Fibroblast of lung (primary cell): ENCODE measurements around the gene IRGC. TPM values are rescaled to one million over a fixed set of nuclear protein-coding genes. Genes with fewer than 3 reads are reported as not detected.

Experiments used
- DNase-seq, 2 donors: peaks; one replicate each; pipeline versions ENCODE4 v3.0.0 to v3.0.0-alpha.2; 2010; ENCODE audit warnings: low read depth in 2 of 2
- H2AFZ ChIP-seq: 2 replicates; pipeline ENCODE4 v1.5.1; 2012; ENCODE audit warnings: low read length, control low read depth, inconsistent platforms
- H3K27ac ChIP-seq: 2 replicates; pipeline ENCODE4 v1.5.1; 2011; ENCODE audit warnings: low read length, control low read depth; ENCODE audit not compliant: insufficient read depth
- H3K27me3 ChIP-seq: 2 replicates; pipeline ENCODE4 v1.5.1; 2011; ENCODE audit warnings: mild to moderate bottlenecking, low read length; ENCODE audit not compliant: control insufficient read depth, insufficient read depth
- H3K36me3 ChIP-seq: 2 replicates; pipeline ENCODE4 v1.5.1; 2011; ENCODE audit warnings: low read length; ENCODE audit not compliant: control insufficient read depth, insufficient read depth
- H3K4me1 ChIP-seq: 2 replicates; pipeline ENCODE4 v1.5.1; 2011; ENCODE audit warnings: low read length; ENCODE audit not compliant: control insufficient read depth, insufficient read depth; ENCODE audit errors: extremely low read depth
- H3K4me2 ChIP-seq: 2 replicates; pipeline ENCODE4 v1.5.1; 2011; ENCODE audit warnings: low read length, control low read depth; ENCODE audit not compliant: insufficient read depth; ENCODE audit errors: extremely low read depth
- H3K4me3 ChIP-seq, 4 experiments: fragments of 200-600 bp in 1 of 4; sonication (generic) in 1 of 4; replicated peaks in 1 of 4; 2 replicates each; pipeline ENCODE4 v1.5.1; 2011 to 2016; ENCODE audit warnings: low read length in 4 of 4, low read depth in 3 of 4, mild to moderate bottlenecking in 3 of 4, control low read depth in 2 of 4, inconsistent platforms in 1 of 4, mixed read lengths in 1 of 4; ENCODE audit not compliant: insufficient read depth in 1 of 4; ENCODE audit errors: control extremely low read depth in 1 of 4
- H3K79me2 ChIP-seq: 2 replicates; pipeline ENCODE4 v1.5.1; 2012; ENCODE audit warnings: mild to moderate bottlenecking, low read length, inconsistent platforms; ENCODE audit not compliant: control insufficient read depth, insufficient read depth
- H3K9ac ChIP-seq: 2 replicates; pipeline ENCODE4 v1.5.1; 2011; ENCODE audit warnings: mild to moderate bottlenecking, low read length, control low read depth; ENCODE audit not compliant: insufficient read depth
- H3K9me3 ChIP-seq: 2 replicates; pipeline ENCODE4 v1.5.1; 2012; ENCODE audit warnings: low read depth, low read length; ENCODE audit not compliant: control insufficient read depth, insufficient read depth
- H4K20me1 ChIP-seq: 2 replicates; pipeline ENCODE4 v1.5.1; 2011; ENCODE audit warnings: low read length; ENCODE audit not compliant: control insufficient read depth, insufficient read depth; ENCODE audit errors: extremely low read depth
- CTCF ChIP-seq, 2 donors: IDR thresholded peaks in 1 of 2; conservative IDR thresholded peaks in 1 of 2; 1 replicate in 1 of 2; 2 replicates in 1 of 2; pipeline ENCODE4 v1.5.1; 2011 to 2012; ENCODE audit warnings: low read length in 2 of 2, control low read depth in 1 of 2, inconsistent platforms in 1 of 2, low read depth in 1 of 2, mild to moderate bottlenecking in 1 of 2
- EZH2 ChIP-seq: IDR thresholded peaks from 2 replicates; pipeline ENCODE4 v1.5.1; 2012; ENCODE audit warnings: low read length, control low read depth, mild to moderate bottlenecking; ENCODE audit errors: missing control alignments
- polyA plus RNA-seq, 2 donors: library from polyadenylated mRNA; depleted of rRNA in 1 of 2; stranded (reverse) in 1 of 2; unstranded in 1 of 2; fragments of >200 nt; gene quantifications; 2 replicates each; pipeline ENCODE4 v1.2.1, GENCODE V29; 2011 to 2012; ENCODE audit warnings: missing spikeins in 1 of 2
- total RNA-seq: library from RNA; depleted of rRNA; stranded (reverse); fragments of >200 nt; gene quantifications from 2 replicates; pipeline ENCODE4 v1.2.1, GENCODE V29; 2014

The IRGC gene
- total and polyA plus RNA-seq, 2 donors (not counting 1 experiment from before 2014, with no cell fraction given), result not detected

DNA sequence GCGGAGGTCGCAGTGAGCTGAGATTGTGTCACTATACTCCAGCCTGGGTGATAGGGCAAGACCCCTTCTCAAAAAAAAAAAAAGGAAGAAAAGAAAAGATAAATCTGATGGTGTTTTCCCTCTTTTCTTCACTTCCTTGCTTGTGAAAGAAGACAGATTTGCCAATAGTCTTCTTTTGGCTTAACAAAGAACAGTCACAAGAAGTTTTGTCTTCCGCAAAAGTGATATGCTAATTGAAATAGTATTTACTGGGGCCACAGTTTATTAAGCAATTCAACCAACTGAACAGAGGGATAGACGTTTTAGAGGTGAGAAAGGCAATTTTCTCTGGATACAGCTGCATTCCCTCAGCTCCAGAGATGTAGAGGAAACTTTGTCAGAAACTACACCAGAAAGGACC, 23.0 kb upstream of the IRGC start:
- TF ChIP-seq EZH2 (no peak), CTCF (conservative IDR thresholded peaks at IDR 0.05 in 1 of 2, IDR thresholded peaks at IDR 0.05 in 1 of 2; ENCODE audit: low read depth in 1 of 2, low read length in 2 of 2) (no peak)
- H3K9ac ChIP-seq, result no peak overlapping the region
- no peaks in the 10 kb centered on the region for H3K4me1 ChIP-seq
- no peak overlapping the region for H2AFZ ChIP-seq
- no peak overlapping the region for H3K27ac ChIP-seq
- H3K79me2 ChIP-seq, result no peaks in the 10 kb centered on the region
- no peak overlapping the region for H3K4me3 ChIP-seq
- no peak overlapping the region for H3K4me2 ChIP-seq
- no peaks in the 10 kb centered on the region for H3K36me3 ChIP-seq
- DNase-seq, result no peak
- H4K20me1 ChIP-seq, result no peaks in the 10 kb centered on the region
- H3K9me3 ChIP-seq, result no peaks in the 10 kb centered on the region
- peaks cover 5% of the 10 kb centered on the region for H3K27me3 ChIP-seq

DNA sequence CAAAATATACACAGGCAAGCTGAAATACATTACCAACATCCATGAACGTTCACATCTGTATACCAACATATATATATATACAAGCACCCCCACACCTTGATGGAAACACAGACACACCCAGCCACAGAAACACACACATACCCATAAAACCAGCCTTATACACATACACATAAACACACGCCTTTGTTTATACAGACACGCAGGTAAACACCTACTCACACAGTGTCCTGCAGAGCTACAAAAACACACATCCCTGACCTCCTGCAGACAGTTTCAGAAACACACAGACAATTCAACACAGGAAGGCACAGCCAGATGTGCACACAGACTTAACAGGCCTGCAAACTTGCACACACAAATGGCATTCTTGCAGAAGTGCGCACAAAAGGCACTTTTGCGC, 21.3 kb upstream of the IRGC start:
- no peak for DNase-seq
- H3K79me2 ChIP-seq, result no peaks in the 10 kb centered on the region
- H3K4me3 ChIP-seq, result no peak overlapping the region
- no peak overlapping the region for H3K4me2 ChIP-seq
- no peak for TF ChIP-seq EZH2
- TF ChIP-seq CTCF (conservative IDR thresholded peaks at IDR 0.05 in 1 of 2, IDR thresholded peaks at IDR 0.05 in 1 of 2; ENCODE audit: low read depth in 1 of 2, low read length in 2 of 2), result no peak
- H3K4me1 ChIP-seq, result no peaks in the 10 kb centered on the region
- no peaks in the 10 kb centered on the region for H3K9me3 ChIP-seq
- no peak overlapping the region for H3K27ac ChIP-seq
- no peak overlapping the region for H3K9ac ChIP-seq
- no peaks in the 10 kb centered on the region for H4K20me1 ChIP-seq
- H3K27me3 ChIP-seq, result peaks cover 5% of the 10 kb centered on the region
- no peak overlapping the region for H2AFZ ChIP-seq
- no peaks in the 10 kb centered on the region for H3K36me3 ChIP-seq

GRCh38 chr19:43695985-43696704, 19.7 kb upstream of the IRGC start:
- Histone ChIP-seq H2AFZ (no peak overlapping the region), H3K4me1 (peaks cover 3% of the 10 kb centered on the region), H3K36me3 (no peaks in the 10 kb centered on the region), H3K4me3 (no peak overlapping the region), H3K27me3 (peaks cover 5% of the 10 kb centered on the region), H4K20me1 (no peaks in the 10 kb centered on the region), H3K79me2 (no peaks in the 10 kb centered on the region), H3K27ac (no peak overlapping the region), H3K9me3 (no peaks in the 10 kb centered on the region), H3K4me2 (no peak overlapping the region), H3K9ac (no peak overlapping the region)
- TF ChIP-seq CTCF (conservative IDR thresholded peaks at IDR 0.05 in 1 of 2, IDR thresholded peaks at IDR 0.05 in 1 of 2; ENCODE audit: low read depth in 1 of 2, low read length in 2 of 2), result no peak
- no peak for TF ChIP-seq EZH2
- DNase-seq, result no peak
